HFFc6 (cell line): ENCODE results near the gene CTTNBP2NL. TPM values are rescaled to one million over a fixed set of nuclear protein-coding genes. Genes with fewer than 3 reads are reported as not detected.
"Not testable (repeated sequence)": the region's sequence is repeated elsewhere in the genome, so short reads cannot be mapped to it uniquely, and the experiment has no call there.

Experiments
- DNase-seq: peaks from one replicate; pipeline ENCODE4 v3.0.0-alpha.2; 2018
- H3K27ac Mint-ChIP-seq: 2 replicates; pipeline ENCODE4 v1.8.0; 2020; ENCODE audit warnings: mild to moderate bottlenecking, mixed read lengths
- H3K27me3 Mint-ChIP-seq: 2 replicates; pipeline ENCODE4 v1.8.0; 2021; ENCODE audit warnings: mild to moderate bottlenecking, moderate library complexity, mixed read lengths; ENCODE audit not compliant: insufficient read depth
- H3K36me3 Mint-ChIP-seq: 2 replicates; pipeline ENCODE4 v1.8.0; 2021; ENCODE audit warnings: low read depth, mixed read lengths
- H3K4me1 Mint-ChIP-seq: 2 replicates; pipeline ENCODE4 v1.8.0; 2020; ENCODE audit warnings: low read depth, mixed read lengths
- H3K4me3 Mint-ChIP-seq: 2 replicates; pipeline ENCODE4 v1.8.0; 2020; ENCODE audit warnings: mild to moderate bottlenecking, moderate library complexity, mixed read lengths
- H3K9me3 Mint-ChIP-seq: 2 replicates; pipeline ENCODE4 v1.8.0; 2020; ENCODE audit warnings: mild to moderate bottlenecking, mixed read lengths
- total RNA-seq, 6 experiments: library from RNA; stranded (reverse); fragmentation: NEBNext Ultra II Directional; extraction: Animal tissue kit (Norgen Biotek cat#: 25700); gene quantifications; 2 replicates in 1 of 6; 3 replicates in 5 of 6; pipeline ENCODE4 v1.2.3, GENCODE V29; 2021
- TF ChIP-seq, protein P1 (sequence below): fragments of 200-600 bp; sonication (generic); IDR thresholded peaks from 2 replicates; pipeline ENCODE4 v1.5.0; 2021; ENCODE audit warnings: antibody characterized with exemption, mild to moderate bottlenecking

CTTNBP2NL gene
- total RNA-seq, 6 experiments from 2014 or later = 71.9 to 80.8 (median 76.5) TPM

DNA sequence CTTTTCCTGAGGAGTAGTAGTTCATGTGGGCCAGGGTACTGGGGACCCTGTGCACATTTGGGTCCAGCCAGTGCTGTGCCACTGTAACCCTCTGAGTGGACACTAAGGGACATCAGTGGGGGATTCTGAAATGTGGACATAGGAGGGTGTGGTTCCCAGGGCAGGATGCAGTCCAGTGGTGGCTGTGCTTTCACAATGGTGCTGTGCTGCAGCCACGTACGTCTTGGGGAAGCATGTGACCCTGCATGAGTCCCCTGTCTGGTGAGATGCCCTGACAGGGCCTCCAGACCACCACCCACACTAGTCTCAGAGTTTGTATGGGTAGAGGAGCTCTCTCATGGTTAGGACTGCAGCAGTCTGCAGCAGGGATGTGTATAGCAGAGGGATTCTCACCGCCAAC is 75.0 kb downstream of the CTTNBP2NL start:
- Mint-ChIP-seq H3K36me3 (peaks cover 6% of the 10 kb centered on the region), H3K27me3 (no peaks in the 10 kb centered on the region), H3K9me3 (peaks cover 2% of the 10 kb centered on the region; the same call in 1 of the 2 replicates), H3K27ac (no peak overlapping the region), H3K4me3 (no peak overlapping the region), H3K4me1 (peaks cover 17% of the 10 kb centered on the region)
- TF ChIP-seq, protein P1, sequence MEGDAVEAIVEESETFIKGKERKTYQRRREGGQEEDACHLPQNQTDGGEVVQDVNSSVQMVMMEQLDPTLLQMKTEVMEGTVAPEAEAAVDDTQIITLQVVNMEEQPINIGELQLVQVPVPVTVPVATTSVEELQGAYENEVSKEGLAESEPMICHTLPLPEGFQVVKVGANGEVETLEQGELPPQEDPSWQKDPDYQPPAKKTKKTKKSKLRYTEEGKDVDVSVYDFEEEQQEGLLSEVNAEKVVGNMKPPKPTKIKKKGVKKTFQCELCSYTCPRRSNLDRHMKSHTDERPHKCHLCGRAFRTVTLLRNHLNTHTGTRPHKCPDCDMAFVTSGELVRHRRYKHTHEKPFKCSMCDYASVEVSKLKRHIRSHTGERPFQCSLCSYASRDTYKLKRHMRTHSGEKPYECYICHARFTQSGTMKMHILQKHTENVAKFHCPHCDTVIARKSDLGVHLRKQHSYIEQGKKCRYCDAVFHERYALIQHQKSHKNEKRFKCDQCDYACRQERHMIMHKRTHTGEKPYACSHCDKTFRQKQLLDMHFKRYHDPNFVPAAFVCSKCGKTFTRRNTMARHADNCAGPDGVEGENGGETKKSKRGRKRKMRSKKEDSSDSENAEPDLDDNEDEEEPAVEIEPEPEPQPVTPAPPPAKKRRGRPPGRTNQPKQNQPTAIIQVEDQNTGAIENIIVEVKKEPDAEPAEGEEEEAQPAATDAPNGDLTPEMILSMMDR = no peak
- DNase-seq = no peak

DNA sequence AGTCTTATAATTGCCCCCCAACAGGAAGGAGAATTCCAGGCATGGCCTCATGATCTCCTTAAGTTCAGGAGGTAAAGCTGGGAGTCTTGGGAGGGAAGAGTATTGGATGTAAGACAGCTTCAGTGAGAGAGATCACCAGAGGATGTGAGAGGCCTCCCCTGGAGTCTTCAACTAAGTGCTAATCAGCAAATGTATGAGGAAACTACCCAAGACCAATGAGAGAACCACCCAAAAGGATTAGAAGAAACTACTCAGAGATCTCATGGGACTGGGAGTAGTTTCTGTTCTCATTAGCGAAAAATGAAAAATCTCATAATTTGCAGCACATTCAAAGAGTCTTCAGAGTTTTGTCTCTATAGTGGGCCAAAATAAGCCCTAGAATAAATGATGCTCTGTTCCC is 76.1 kb downstream of the CTTNBP2NL start:
- peaks cover 18% of the 10 kb centered on the region for H3K36me3 Mint-ChIP-seq
- H3K4me1 Mint-ChIP-seq = peaks cover 5% of the 10 kb centered on the region
- no peaks in the 10 kb centered on the region for H3K27me3 Mint-ChIP-seq
- peaks cover 10% of the 10 kb centered on the region for H3K9me3 Mint-ChIP-seq
- TF ChIP-seq, protein P1 = no peak
- no peak overlapping the region for H3K27ac Mint-ChIP-seq
- no peak overlapping the region for H3K4me3 Mint-ChIP-seq
- DNase-seq = no peak

DNA sequence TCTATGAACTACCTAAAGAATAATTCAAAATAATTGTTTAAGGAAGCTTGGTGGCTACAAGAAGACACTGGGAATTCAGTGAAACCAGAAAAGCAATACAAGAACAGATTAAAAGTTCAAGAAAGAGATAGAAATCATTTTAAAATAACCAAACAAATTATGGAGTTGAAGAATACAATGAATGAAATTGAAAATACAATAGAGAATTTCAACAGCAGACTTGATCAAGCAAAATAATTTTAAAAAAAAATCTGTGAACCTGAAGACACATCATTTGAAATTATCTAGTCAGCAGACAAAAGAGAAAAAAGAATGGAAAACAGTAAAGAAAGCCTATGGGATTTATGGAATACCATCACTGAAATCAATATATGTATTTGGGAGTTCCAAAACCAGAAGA is 81.5 kb downstream of the CTTNBP2NL start:
- no peak for DNase-seq
- Mint-ChIP-seq H3K4me3 (no peak overlapping the region), H3K9me3 (peaks cover 39% of the 10 kb centered on the region), H3K36me3 (peaks cover 32% of the 10 kb centered on the region), H3K4me1 (no peaks in the 10 kb centered on the region; the same call in 1 of the 2 replicates), H3K27me3 (no peaks in the 10 kb centered on the region), H3K27ac (no peak overlapping the region)
- TF ChIP-seq, protein P1 = no peak

DNA sequence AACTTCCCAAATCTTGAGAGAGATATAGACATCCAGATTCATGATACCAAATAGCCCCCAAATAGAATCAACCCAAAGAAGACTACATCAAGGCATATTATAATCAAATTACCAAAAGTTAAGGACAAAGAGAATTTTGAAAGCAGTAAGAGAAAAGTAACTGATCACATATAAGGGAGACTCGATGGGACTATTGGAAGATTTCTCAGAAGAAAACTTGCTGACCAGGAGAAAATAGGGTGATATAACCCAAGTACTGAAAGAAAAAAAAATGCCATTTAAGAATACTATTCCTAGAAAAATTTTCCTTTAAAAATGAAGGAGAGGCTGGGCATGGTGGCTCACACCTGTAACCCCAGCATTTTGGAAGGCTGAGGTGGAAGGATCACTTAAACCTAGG is 82.3 kb downstream of the CTTNBP2NL start:
- DNase-seq = no peak
- peaks cover 32% of the 10 kb centered on the region for H3K36me3 Mint-ChIP-seq

DNA sequence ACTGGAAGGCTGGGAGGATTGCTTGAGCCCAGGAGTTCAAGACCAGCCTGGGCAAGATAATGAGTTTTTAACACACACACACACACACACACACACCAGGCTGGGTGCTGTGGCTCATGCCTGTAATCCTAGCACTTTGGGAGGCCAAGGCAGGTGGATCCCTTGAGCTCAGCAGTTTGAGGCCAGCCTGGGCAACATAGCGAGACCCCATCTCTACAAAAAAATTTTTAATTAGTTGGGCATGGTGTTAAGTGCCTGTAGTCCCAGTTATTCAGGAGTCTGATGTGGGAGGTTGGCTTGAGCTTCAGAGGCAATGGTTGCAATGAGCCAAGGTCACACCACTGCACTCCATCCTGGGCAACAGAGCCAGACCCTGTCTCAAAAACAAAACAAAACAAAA is 90.0 kb downstream of the CTTNBP2NL start:
- not testable (repeated sequence) for H3K36me3 Mint-ChIP-seq, H3K9me3 Mint-ChIP-seq, H3K4me1 Mint-ChIP-seq, DNase-seq, H3K27me3 Mint-ChIP-seq, H3K27ac Mint-ChIP-seq, H3K4me3 Mint-ChIP-seq

More for the DNA sequence above, 82.3 kb downstream of the CTTNBP2NL start:
- H3K27me3 Mint-ChIP-seq = no peaks in the 10 kb centered on the region
- H3K4me1 Mint-ChIP-seq = no peaks in the 10 kb centered on the region
- peaks cover 39% of the 10 kb centered on the region for H3K9me3 Mint-ChIP-seq
- H3K4me3 Mint-ChIP-seq = no peak overlapping the region
- TF ChIP-seq, protein P1 = no peak
- no peak overlapping the region for H3K27ac Mint-ChIP-seq

DNA sequence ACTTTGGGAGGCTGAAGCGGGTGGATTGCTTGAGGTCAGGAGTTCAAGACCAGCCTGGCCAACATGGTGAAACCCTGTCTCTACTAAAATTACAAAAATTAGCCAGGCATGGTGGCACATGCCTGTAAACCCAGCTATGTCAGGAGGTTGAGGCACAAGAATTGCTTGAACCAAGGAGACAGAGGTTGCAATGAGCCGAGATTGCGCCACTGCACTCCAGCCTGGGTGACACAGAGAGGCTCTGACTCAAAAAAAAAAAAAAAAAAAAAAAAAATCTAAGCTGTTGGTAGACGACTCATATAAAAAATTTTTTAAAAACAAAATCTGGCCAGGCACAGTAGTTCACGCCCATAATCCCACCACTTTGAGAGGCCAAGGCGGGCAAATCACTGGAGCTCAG is 91.7 kb downstream of the CTTNBP2NL start:
- not testable (repeated sequence) for H3K36me3 Mint-ChIP-seq, H3K27me3 Mint-ChIP-seq, H3K4me1 Mint-ChIP-seq, H3K27ac Mint-ChIP-seq, H3K9me3 Mint-ChIP-seq, DNase-seq, H3K4me3 Mint-ChIP-seq

DNA sequence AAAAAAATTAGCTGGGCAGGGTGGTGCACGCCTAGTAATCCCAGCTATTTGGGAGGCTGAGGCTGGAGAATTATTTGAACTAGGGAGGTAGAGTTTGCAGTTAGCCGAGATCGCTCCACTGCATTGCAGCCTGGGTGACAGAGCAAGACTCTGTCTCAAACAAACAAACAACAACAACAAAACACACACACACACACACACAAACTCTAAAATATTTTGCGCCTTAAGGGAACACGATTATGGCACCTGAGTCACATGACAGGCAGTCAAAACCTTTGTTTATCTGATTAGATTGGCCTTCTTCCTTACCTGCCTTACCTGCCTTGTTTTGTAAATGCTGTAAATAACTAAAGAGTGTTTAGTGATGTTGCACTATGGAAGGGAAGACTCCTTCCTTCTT is 92.1 kb downstream of the CTTNBP2NL start:
- DNase-seq = no peak
- Mint-ChIP-seq H3K4me3 (no peak overlapping the region), H3K4me1 (no peaks in the 10 kb centered on the region), H3K9me3 (no peaks in the 10 kb centered on the region), H3K27ac (no peak overlapping the region), H3K27me3 (no peaks in the 10 kb centered on the region), H3K36me3 (no peaks in the 10 kb centered on the region)
- TF ChIP-seq, protein P1 = no peak
